Measurements from ENCODE around the gene XPO1.
A peak's percentile ranks its signal among the peaks of the same experiment; 100 is the strongest.

Gene XPO1

DNA sequence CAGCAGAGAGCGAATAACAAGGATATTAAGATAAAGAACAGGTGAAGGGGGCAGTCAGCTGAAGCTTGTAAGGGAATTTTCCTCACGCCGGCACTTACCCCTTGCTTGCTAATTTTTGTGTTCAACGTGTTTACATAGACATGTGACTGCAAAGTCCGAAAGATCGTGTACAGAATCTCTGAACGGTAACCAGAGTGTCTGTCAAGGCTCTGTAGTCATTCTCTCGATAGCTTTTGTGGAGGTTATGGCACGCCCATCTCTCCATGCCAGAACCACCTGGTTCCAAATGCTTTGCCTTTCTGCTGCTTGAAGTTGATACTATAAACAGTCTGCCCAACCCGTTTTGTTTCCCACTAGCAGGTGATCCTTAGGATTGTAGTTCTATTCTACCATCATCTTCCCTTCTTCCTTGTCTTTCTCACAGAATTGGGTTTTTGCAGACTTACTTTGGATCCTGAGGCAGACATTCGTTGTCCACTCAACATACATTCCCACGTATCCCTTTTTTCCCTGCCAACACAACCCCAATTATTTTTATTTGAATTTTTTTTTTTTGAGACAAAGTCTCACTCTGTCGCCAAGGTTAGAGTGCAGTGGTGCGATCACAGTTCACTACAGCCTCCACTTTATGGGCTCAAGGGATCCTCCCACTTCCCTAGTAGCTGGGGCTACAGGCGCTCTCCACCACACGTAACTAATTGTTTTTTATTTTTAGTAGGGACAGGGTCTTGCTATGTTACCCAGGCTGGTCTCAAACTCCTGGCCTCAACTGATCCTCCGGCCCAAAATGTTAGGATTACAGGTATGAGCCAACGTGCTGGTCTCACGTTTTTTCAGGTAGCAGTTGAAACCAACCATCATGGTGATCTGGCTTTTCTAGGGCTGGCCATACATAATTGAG, 66.0 kb downstream of the XPO1 start:
- Histone ChIP-seq H3K27me3 (ENCODE audit: control insufficient read depth in 1 of 2, insufficient read depth in 1 of 2, low read length in 2 of 2) (no peaks in the 10 kb centered on the region), H3K79me1 (replicated peaks; ENCODE audit: low read length, poor library complexity, severe bottlenecking) (peaks cover 11% of the 10 kb centered on the region), H3K4me1 (ENCODE audit: control insufficient read depth, insufficient read depth, low read depth, low read length) (peaks cover 4% of the 10 kb centered on the region), H2BK15ac (ENCODE audit: low read depth, poor library complexity, severe bottlenecking) (no peak overlapping the region), H3K27ac (ENCODE audit: low read length, poor library complexity, severe bottlenecking) (peak overlapping the region; percentile 100), H3K23ac (ENCODE audit: low read length in 2 of 2) (no peak overlapping the region), H3K4me3 (ENCODE audit: insufficient read depth in 1 of 2, low read depth in 1 of 2, low read length in 2 of 2) (peak overlapping the region; percentile 90 to 95), H2BK120ac (ENCODE audit: low read depth, low read length) (peak overlapping the region; percentile 77), H3K4me2 (ENCODE audit: low read length, poor library complexity, severe bottlenecking) (peak overlapping the region; percentile 74), H4K91ac (ENCODE audit: low read length) (peak overlapping the region; percentile 47), H3K18ac (ENCODE audit: low read depth in 1 of 2, low read length in 2 of 2) (peak overlapping the region; percentile 98), H3K9ac (ENCODE audit: low read length) (peak overlapping the region; percentile 100), H2AK5ac (ENCODE audit: low read length, severe bottlenecking) (peak overlapping the region; percentile 76), H3K36me3 (ENCODE audit: control insufficient read depth in 1 of 2, insufficient read depth in 2 of 2, low read depth in 1 of 2, low read length in 2 of 2) (peaks cover 15 to 28% of the 10 kb centered on the region in 2 experiments), H3K9me3 (ENCODE audit: control insufficient read depth, low read length) (no peaks in the 10 kb centered on the region), H3K4ac (ENCODE audit: low read depth in 1 of 2, low read length in 2 of 2) (peak overlapping the region; percentile 35 to 99), H2BK12ac (ENCODE audit: low read length in 2 of 2) (no peak overlapping the region), H2BK5ac (ENCODE audit: low read depth, low read length, poor library complexity, severe bottlenecking) (peak overlapping the region; percentile 96), H4K8ac (ENCODE audit: low read length) (peak overlapping the region; percentile 99), H2AFZ (ENCODE audit: low read depth, low read length) (peak overlapping the region; percentile 51), H3K14ac (ENCODE audit: low read length in 2 of 2) (peak overlapping the region in 1 of 2 experiments; percentile 93)
- 44% methylated on average over 19 of the region's 19 CpGs for WGBS
- peak; percentile 53 for DNase-seq

- peak within 1 kb of the TSS; percentile 99 for H4K8ac ChIP-seq (ENCODE audit: low read length)
- peak within 1 kb of the TSS; percentile 95 for H2BK15ac ChIP-seq (ENCODE audit: low read depth, poor library complexity, severe bottlenecking)
- H3K9ac ChIP-seq (ENCODE audit: low read length), result peak within 1 kb of the TSS; percentile 100
- H3K23ac ChIP-seq (ENCODE audit: low read length in 2 of 2), result peak within 1 kb of the TSS; percentile 93 to 99
- peak within 1 kb of the TSS; percentile 80 to 93 for H3K14ac ChIP-seq (ENCODE audit: low read length in 2 of 2)
- WGBS, result under 1% methylated on average over 52 of the region's 91 CpGs
- peaks cover 15 to 22% of the 10 kb centered on the region in 2 experiments for H3K36me3 ChIP-seq (ENCODE audit: control insufficient read depth in 1 of 2, insufficient read depth in 2 of 2, low read depth in 1 of 2, low read length in 2 of 2)
- peak within 1 kb of the TSS; percentile 92 to 99 for H3K4ac ChIP-seq (ENCODE audit: low read depth in 1 of 2, low read length in 2 of 2)
- H3K9me3 ChIP-seq (ENCODE audit: control insufficient read depth, low read length), result no peaks in the 10 kb centered on the region
- peak within 1 kb of the TSS in 1 of 2 experiments; percentile 78 for H2BK12ac ChIP-seq (ENCODE audit: low read length in 2 of 2)
- H3K4me1 ChIP-seq (ENCODE audit: control insufficient read depth, insufficient read depth, low read depth, low read length), result peaks cover 4% of the 10 kb centered on the region
- peak within 1 kb of the TSS; percentile 78 for H4K91ac ChIP-seq (ENCODE audit: low read length)
- peak within 1 kb of the TSS; percentile 100 for H3K27ac ChIP-seq (ENCODE audit: low read length, poor library complexity, severe bottlenecking)
- H2AK5ac ChIP-seq (ENCODE audit: low read length, severe bottlenecking), result peak within 1 kb of the TSS; percentile 76
- H3K79me1 ChIP-seq (replicated peaks; ENCODE audit: low read length, poor library complexity, severe bottlenecking), result peaks cover 11% of the 10 kb centered on the region
- H2BK120ac ChIP-seq (ENCODE audit: low read depth, low read length), result peak within 1 kb of the TSS; percentile 87
- H3K18ac ChIP-seq (ENCODE audit: low read depth in 1 of 2, low read length in 2 of 2), result peak within 1 kb of the TSS; percentile 98
- H2AFZ ChIP-seq (ENCODE audit: low read depth, low read length), result peak within 1 kb of the TSS; percentile 82
- H3K4me3 ChIP-seq (ENCODE audit: insufficient read depth in 1 of 2, low read depth in 1 of 2, low read length in 2 of 2), result peak within 1 kb of the TSS; percentile 95 to 96
- peak within 1 kb of the TSS; percentile 74 for H3K4me2 ChIP-seq (ENCODE audit: low read length, poor library complexity, severe bottlenecking)
- peak; percentile 97 for DNase-seq
- H2BK5ac ChIP-seq (ENCODE audit: low read depth, low read length, poor library complexity, severe bottlenecking), result peak within 1 kb of the TSS; percentile 96
- H3K27me3 ChIP-seq (ENCODE audit: control insufficient read depth in 1 of 2, insufficient read depth in 1 of 2, low read length in 2 of 2), result no peaks in the 10 kb centered on the region
These were observed 66.9 kb downstream of the XPO1 start, which contains the start of gene USP34 for GRCh38 chr2:61470965-61471904. USP34 (minus strand) TSS chr2:61471087; CDS start chr2:61470692, 395 bp downstream.

GRCh38 chr2:61470122-61470951, 67.8 kb downstream of the XPO1 start:
- peak overlapping the region; percentile 88 for H3K27ac ChIP-seq (ENCODE audit: low read length, poor library complexity, severe bottlenecking)
- peak overlapping the region; percentile 77 for H2BK15ac ChIP-seq (ENCODE audit: low read depth, poor library complexity, severe bottlenecking)
- H3K4ac ChIP-seq (ENCODE audit: low read depth in 1 of 2, low read length in 2 of 2), result peak overlapping the region in 1 of 2 experiments; percentile 94
- no peaks in the 10 kb centered on the region for H3K9me3 ChIP-seq (ENCODE audit: control insufficient read depth, low read length)
- no peak overlapping the region for H2BK12ac ChIP-seq (ENCODE audit: low read length in 2 of 2)
- H3K9ac ChIP-seq (ENCODE audit: low read length), result peak overlapping the region; percentile 98
- no peak overlapping the region for H2BK5ac ChIP-seq (ENCODE audit: low read depth, low read length, poor library complexity, severe bottlenecking)
- peak; percentile 84 for DNase-seq
- H2BK120ac ChIP-seq (ENCODE audit: low read depth, low read length), result peak overlapping the region; percentile 87
- H2AFZ ChIP-seq (ENCODE audit: low read depth, low read length), result no peak overlapping the region
- H3K4me2 ChIP-seq (ENCODE audit: low read length, poor library complexity, severe bottlenecking), result peak overlapping the region; percentile 63
- H3K23ac ChIP-seq (ENCODE audit: low read length in 2 of 2), result peak overlapping the region; percentile 89 to 93
- H3K4me1 ChIP-seq (ENCODE audit: control insufficient read depth, insufficient read depth, low read depth, low read length), result peaks cover 4% of the 10 kb centered on the region
- H3K79me1 ChIP-seq (replicated peaks; ENCODE audit: low read length, poor library complexity, severe bottlenecking), result peaks cover 9% of the 10 kb centered on the region
- no peak overlapping the region for H2AK5ac ChIP-seq (ENCODE audit: low read length, severe bottlenecking)
- H4K8ac ChIP-seq (ENCODE audit: low read length), result peak overlapping the region; percentile 69
- under 1% methylated on average over 23 of the region's 94 CpGs for WGBS
- H3K14ac ChIP-seq (ENCODE audit: low read length in 2 of 2), result peak overlapping the region; percentile 80 to 84
- peaks cover 14 to 19% of the 10 kb centered on the region in 2 experiments for H3K36me3 ChIP-seq (ENCODE audit: control insufficient read depth in 1 of 2, insufficient read depth in 2 of 2, low read depth in 1 of 2, low read length in 2 of 2)
- H3K18ac ChIP-seq (ENCODE audit: low read depth in 1 of 2, low read length in 2 of 2), result peak overlapping the region; percentile 80 to 96
- peak overlapping the region; percentile 95 to 96 for H3K4me3 ChIP-seq (ENCODE audit: insufficient read depth in 1 of 2, low read depth in 1 of 2, low read length in 2 of 2)
- no peak overlapping the region for H4K91ac ChIP-seq (ENCODE audit: low read length)
- no peaks in the 10 kb centered on the region for H3K27me3 ChIP-seq (ENCODE audit: control insufficient read depth in 1 of 2, insufficient read depth in 1 of 2, low read length in 2 of 2)

Data from mesenchymal stem cell (in vitro differentiated cells and primary cell).